Stimulated activated CD4-positive, alpha-beta T cell treated with anti-CD3 and anti-CD28 coated beads, Interleukin-2, amount 100 ng/mL, for 4 hours (primary cell): ENCODE data around the gene PPP1CA.
"Not testable (repeated sequence)": the region's sequence is repeated elsewhere in the genome, so short reads cannot be mapped to it uniquely, and the experiment has no call there.

ENCODE experiments used
- DNase-seq: peaks from one replicate; pipeline ENCODE4 v3.0.0-alpha.2; 2020; ENCODE audit warnings: low read depth

PPP1CA gene

GRCh38 chr11:67402192-67402839 lies 658 bp upstream of the PPP1CA start:
- DNase-seq, result not testable (repeated sequence)

GRCh38 chr11:67400942-67401494 lies 640 bp downstream of the PPP1CA start:
- no peak for DNase-seq

GRCh38 chr11:67400251-67400941 lies 1.3 kb downstream of the PPP1CA start:
- DNase-seq, result no peak

GRCh38 chr11:67398661-67399563 lies 2.7 kb downstream of the PPP1CA start:
- no peak for DNase-seq

GRCh38 chr11:67397986-67398660 lies 3.5 kb downstream of the PPP1CA start:
- no peak for DNase-seq

GRCh38 chr11:67397536-67397935 lies 4.1 kb downstream of the PPP1CA start:
- no peak for DNase-seq

- DNase-seq, result no peak
These were observed 4.9 kb downstream of the PPP1CA start for GRCh38 chr11:67396587-67397389.

- no peak for DNase-seq
These were observed 5.4 kb downstream of the PPP1CA start for GRCh38 chr11:67396259-67396581.

GRCh38 chr11:67395555-67396258 lies 6.0 kb downstream of the PPP1CA start:
- no peak for DNase-seq

GRCh38 chr11:67393990-67394389 lies 7.7 kb downstream of the PPP1CA start:
- no peak for DNase-seq

- DNase-seq, result no peak
These were observed 8.2 kb downstream of the PPP1CA start for GRCh38 chr11:67393437-67393836.

GRCh38 chr11:67392183-67392715 lies 9.4 kb downstream of the PPP1CA start:
- DNase-seq, result no peak

- peak; percentile 89 for DNase-seq
These were observed 10.1 kb downstream of the PPP1CA start, which contains the start of gene RAD9A for GRCh38 chr11:67391304-67392182. Gene RAD9A (plus strand): TSS chr11:67391986. CDS start chr11:67392045, 59 bp downstream.

GRCh38 chr11:67390947-67391303 lies 10.7 kb downstream of the PPP1CA start:
- DNase-seq, result no peak

GRCh38 chr11:67389477-67389876 lies 12.2 kb downstream of the PPP1CA start:
- DNase-seq, result peak; percentile 36

GRCh38 chr11:67387518-67387917 lies 14.1 kb downstream of the PPP1CA start:
- no peak for DNase-seq

- DNase-seq, result no peak
These were observed 14.6 kb downstream of the PPP1CA start for GRCh38 chr11:67387069-67387468.

- no peak for DNase-seq
These were observed 16.7 kb downstream of the PPP1CA start for GRCh38 chr11:67384851-67385366.
